Activated CD4-positive, alpha-beta T cell treated with anti-CD3 and anti-CD28 coated beads for 36 hours (primary cell): ENCODE data around the gene PTPN6. TPM values are rescaled to one million over a fixed set of nuclear protein-coding genes. Genes with fewer than 3 reads are reported as not detected.
"Not testable (repeated sequence)": the region's sequence is repeated elsewhere in the genome, so short reads cannot be mapped to it uniquely, and the experiment has no call there.

Experiments used
- ATAC-seq: fragments of 200-7000 bp; cut with Tn5 transposase; one replicate; pipeline ENCODE4 v1.10.0; 2021; ENCODE audit warnings: mild to moderate bottlenecking, moderate library complexity
- CTCF ChIA-PET: fragments of 350-600 bp; sonication (Branson Sonifier 250); formaldehyde crosslinking; loops from one replicate; lab custom pipeline; 2021; ENCODE audit warnings: antibody characterized with exemption; lab: Charles Lee
- POLR2A ChIA-PET: fragments of 350-600 bp; sonication (Branson Sonifier 250); formaldehyde crosslinking; loops from one replicate; lab custom pipeline; 2021; ENCODE audit warnings: antibody characterized with exemption, inconsistent platforms; lab: Charles Lee
- DNase-seq: peaks from one replicate; pipeline ENCODE4 v3.0.0-alpha.2; 2020
- H3K27ac Mint-ChIP-seq: one replicate; pipeline ENCODE4 v1.8.0; 2021; ENCODE audit warnings: mixed read lengths
- H3K27me3 Mint-ChIP-seq: one replicate; pipeline ENCODE4 v1.8.0; 2021; ENCODE audit warnings: mixed read lengths
- H3K36me3 Mint-ChIP-seq: one replicate; pipeline ENCODE4 v1.8.0; 2021; ENCODE audit warnings: low read depth, mixed read lengths
- H3K4me1 Mint-ChIP-seq: one replicate; pipeline ENCODE4 v1.8.0; 2021; ENCODE audit warnings: mixed read lengths
- H3K4me3 Mint-ChIP-seq: one replicate; pipeline ENCODE4 v1.8.0; 2021; ENCODE audit warnings: mild to moderate bottlenecking, moderate library complexity, mixed read lengths
- H3K9me3 Mint-ChIP-seq: one replicate; pipeline ENCODE4 v1.8.0; 2021; ENCODE audit warnings: low read depth, mixed read lengths
- intact Hi-C, 2 experiments: fragments of 100-400 bp; cut with DNase I in 1 of 2; cut with micrococcal nuclease in 1 of 2; formaldehyde crosslinking; loops; one replicate each; pipeline versions ENCODE4 v1.14.2 to v1.15.1; 2022 to 2024; cut with DNase I, micrococcal nuclease
- total RNA-seq, 2 experiments: library from RNA; stranded (reverse); gene quantifications; one replicate each; pipeline ENCODE4 v1.2.3, GENCODE V29; 2021

Gene PTPN6
- total RNA-seq, result 100 to 1,000 TPM; 335 to 483 TPM

DNA sequence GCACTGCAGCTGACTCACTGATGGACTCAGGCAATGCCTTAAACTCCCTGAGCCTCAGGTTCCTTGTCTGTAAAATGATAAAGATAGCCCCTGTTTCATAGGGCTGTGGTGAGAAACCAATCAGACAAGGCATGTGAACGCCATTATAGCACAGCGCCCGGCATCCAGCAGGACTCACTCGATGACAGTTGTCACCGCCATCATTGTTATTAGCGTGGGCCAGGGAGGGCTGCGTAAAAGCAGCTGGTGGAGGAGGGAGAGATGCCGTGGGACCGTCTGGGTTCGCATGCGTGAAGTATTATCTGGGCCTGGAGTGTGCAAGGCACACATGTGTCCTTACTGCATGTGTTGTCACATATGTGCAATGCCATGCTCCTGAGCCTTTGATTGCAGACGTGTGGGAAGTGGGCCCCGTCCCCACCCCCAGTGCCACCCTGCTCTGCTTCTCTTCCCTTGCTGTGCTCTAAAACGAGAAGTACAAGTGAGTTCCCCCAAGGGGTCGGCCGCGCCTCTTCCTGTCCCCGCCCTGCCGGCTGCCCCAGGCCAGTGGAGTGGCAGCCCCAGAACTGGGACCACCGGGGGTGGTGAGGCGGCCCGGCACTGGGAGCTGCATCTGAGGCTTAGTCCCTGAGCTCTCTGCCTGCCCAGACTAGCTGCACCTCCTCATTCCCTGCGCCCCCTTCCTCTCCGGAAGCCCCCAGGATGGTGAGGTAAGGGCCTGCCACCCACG is at the start of gene PTPN6:
Gene PTPN6, plus strand, starts transcription at position 546 of the 730 bp plus-strand sequence. Its CDS starts 157 bp downstream, at position 703.
- intact Hi-C loops, result loop anchor here (5.0 to 10.0 kb wide), 3 partner anchors 344 to 984 kb away; partner anchors contain the start of genes CHD4 (in 1 of the 2), GAPDH (in 1 of the 2) and SLC2A3 (in 1 of the 2)
- CTCF ChIA-PET, result interaction anchor here (0.6 to 11.3 kb wide), 4 partner anchors 11 to 40 kb away, joined by 3 to 237 read pairs (median 8); no protein-coding TSS in a partner anchor
- Mint-ChIP-seq H3K36me3 (peaks cover 48% of the 10 kb centered on the region), H3K9me3 (no peaks in the 10 kb centered on the region), H3K27ac (peak within 1 kb of the TSS; percentile 97), H3K4me1 (peaks cover 66% of the 10 kb centered on the region), H3K27me3 (no peaks in the 10 kb centered on the region), H3K4me3 (peak within 1 kb of the TSS; percentile 95)
- DNase-seq (peak; percentile 78), ATAC-seq (peak; percentile 27)
- POLR2A ChIA-PET, result interaction anchor here (0.6 to 0.8 kb wide), 2 partner anchors 11 to 79 kb away, joined by 3 read pairs; no protein-coding TSS in a partner anchor

DNA sequence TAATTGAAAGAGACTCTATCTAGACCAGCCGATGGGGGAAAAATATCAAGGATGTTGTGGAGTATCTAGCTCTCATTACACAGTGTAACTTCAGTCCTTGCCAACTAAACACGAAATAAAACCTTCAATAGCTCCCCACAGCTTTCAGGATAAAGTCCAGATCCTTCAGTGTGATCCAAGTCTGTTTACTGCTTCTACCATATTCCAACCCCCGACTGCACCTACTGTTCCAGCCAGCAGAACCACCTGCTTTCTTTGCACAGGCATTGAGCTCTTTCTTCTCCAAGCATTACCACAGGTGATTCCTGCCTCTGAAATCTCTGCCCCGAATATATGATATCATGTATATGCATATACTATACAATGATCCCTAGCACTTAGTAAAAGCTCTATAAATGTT is 48.7 kb upstream of the PTPN6 start:
- Mint-ChIP-seq H3K9me3 (no peaks in the 10 kb centered on the region), H3K36me3 (no peaks in the 10 kb centered on the region), H3K27me3 (no peaks in the 10 kb centered on the region), H3K4me3 (no peak overlapping the region), H3K4me1 (peaks cover 16% of the 10 kb centered on the region), H3K27ac (no peak overlapping the region)
- DNase-seq, result no peak
- ChIA-PET POLR2A (no interaction called here), CTCF (interaction anchor here (0.6 to 1.6 kb wide), 4 partner anchors 11 to 33 kb away, joined by 3 to 6 read pairs (median 6); partner anchors contain the start of gene SPSB2)
- ATAC-seq, result no peak
- intact Hi-C loops, result loop anchor here in 1 of 2 experiments (5.0 kb wide), 1 partner anchor 35 kb away; the partner anchor contains the start of gene TPI1

DNA sequence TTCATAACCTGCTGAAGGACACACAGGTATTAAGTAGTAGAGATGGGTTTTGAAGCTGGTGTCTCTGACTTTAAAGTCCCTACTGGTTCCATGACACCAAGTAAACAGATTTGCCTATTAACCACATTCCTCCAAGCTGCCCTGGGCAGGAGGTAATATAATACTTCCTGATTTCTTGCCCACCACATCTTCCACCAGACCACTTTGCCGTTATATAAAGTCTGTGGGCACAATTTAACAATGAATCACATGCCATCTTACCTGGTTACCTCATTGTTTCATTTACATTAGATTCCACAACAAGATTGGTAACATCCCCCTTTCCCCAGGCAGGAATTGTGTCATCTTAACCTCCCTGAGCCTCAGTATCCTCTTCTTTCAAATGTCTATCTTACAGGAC is 47.4 kb upstream of the PTPN6 start:
- H3K27ac Mint-ChIP-seq, result no peak overlapping the region
- no peaks in the 10 kb centered on the region for H3K36me3 Mint-ChIP-seq
- no peak for ATAC-seq
- no peak for DNase-seq
- H3K27me3 Mint-ChIP-seq, result no peaks in the 10 kb centered on the region
- CTCF ChIA-PET, result interaction anchor here (0.7 to 3.8 kb wide), 3 partner anchors 12 to 736 kb away, joined by 3 to 23 read pairs (median 6); partner anchors contain the start of gene SPSB2
- H3K9me3 Mint-ChIP-seq, result no peaks in the 10 kb centered on the region
- POLR2A ChIA-PET, result no interaction called here
- H3K4me3 Mint-ChIP-seq, result no peak overlapping the region
- H3K4me1 Mint-ChIP-seq, result peaks cover 16% of the 10 kb centered on the region
- intact Hi-C loops, result loop anchor here (1.0 to 5.0 kb wide), 9 partner anchors 12 to 286 kb away; partner anchors contain the start of genes USP5 (in 2 of the 2), COPS7A (in 1 of the 2), EMG1 (in 1 of the 2) and LPCAT3 (in 1 of the 2)

DNA sequence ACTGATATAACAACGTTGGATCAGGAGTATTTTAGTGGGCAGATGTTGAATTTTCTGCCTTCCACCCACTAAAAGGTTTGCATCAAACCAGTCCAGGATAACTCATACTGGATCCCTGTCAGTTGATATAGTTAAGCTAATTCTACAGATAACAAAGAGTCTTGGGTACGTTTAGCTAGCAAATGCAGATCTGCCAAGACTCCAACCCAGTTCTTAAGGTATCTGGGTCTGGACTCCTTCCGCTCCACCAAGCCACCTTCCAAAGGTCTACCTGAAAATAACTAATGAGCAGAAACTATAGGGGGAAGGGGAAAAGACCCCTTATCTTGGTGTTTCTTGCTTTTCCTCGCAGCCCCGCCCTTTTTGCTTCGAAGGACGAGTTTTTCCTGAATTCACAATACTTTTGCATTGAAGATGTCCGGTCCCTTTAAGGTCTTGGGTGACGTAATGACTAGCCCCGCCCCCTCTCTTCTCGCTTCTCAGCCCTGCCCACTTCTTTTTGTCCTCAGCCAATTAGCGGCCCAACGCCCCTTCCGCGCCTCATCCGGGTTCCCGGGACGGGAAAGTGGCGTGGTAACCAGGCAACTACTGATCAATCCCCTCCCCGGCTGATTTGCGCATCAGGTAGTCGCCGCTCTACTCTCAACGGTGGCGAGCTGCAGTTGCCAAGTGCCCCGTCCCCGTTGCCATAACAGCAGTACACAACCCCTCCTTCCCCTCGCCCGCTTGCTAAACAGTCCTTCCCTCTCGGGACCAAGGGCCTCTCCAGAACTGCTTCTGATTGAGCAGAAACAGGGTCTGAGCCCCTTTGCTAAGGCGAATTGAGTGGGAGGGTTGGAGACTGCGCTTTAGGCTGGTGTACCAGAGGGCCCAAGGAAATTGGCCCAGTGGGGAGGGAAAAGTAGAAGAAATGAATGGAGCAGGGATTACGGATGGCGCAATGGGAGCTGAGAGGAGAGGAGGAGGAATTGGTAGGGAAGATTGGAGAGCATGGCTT is 46.6 kb upstream of the PTPN6 start, which contains the start of gene LRRC23:
Gene LRRC23, plus strand, starts transcription at position 543 of the 997 bp plus-strand sequence. CDS start 812 bp downstream, outside the sequence.
- Mint-ChIP-seq H3K27me3 (no peaks in the 10 kb centered on the region), H3K36me3 (no peaks in the 10 kb centered on the region), H3K4me3 (no peak within 1 kb of the TSS), H3K4me1 (peaks cover 14% of the 10 kb centered on the region), H3K27ac (no peak within 1 kb of the TSS), H3K9me3 (no peaks in the 10 kb centered on the region)
- ChIA-PET POLR2A (interaction anchor here (0.7 to 1.6 kb wide), 3 partner anchors 32 to 39 kb away, joined by 4 to 6 read pairs (median 4); partner anchors contain the start of genes C12orf57, RNU7-1, SPSB2 and TPI1), CTCF (interaction anchor here (0.7 to 3.8 kb wide), 7 partner anchors 13 to 737 kb away, joined by 3 to 23 read pairs (median 3); partner anchors contain the start of gene SPSB2)
- ATAC-seq (peak; percentile 97), DNase-seq (peak; percentile 99)
- intact Hi-C loops, result loop anchor here (1.0 to 5.0 kb wide), 9 partner anchors 13 to 285 kb away; partner anchors contain the start of genes USP5 (in 2 of the 2), COPS7A (in 1 of the 2), EMG1 (in 1 of the 2) and LPCAT3 (in 1 of the 2)

DNA sequence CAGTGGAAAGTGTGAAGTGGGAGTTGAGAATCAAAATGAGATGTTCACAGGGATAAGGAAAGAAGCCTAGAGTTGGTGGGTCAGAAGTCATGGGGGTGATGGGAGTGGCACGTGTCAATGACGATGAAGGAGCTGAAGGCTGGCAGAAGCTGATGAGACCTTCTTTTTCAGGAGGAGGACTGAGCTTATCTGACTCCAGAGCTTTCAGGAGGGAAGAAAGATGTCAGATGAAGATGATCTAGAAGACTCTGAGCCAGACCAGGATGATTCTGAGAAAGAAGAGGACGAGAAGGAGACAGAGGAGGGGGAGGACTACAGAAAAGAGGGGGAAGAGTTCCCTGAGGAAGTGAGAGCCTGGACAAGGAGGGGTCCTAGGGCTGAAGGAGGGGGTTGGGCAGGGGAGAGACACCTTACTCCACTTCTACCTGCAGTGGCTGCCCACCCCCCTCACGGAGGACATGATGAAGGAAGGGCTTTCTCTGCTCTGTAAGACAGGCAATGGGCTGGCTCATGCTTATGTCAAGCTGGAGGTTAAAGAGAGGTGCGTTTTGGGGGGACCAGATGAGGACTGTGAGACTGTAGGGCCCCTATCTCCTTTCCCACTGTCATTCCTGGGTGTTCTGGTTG is 45.6 kb upstream of the PTPN6 start:
- DNase-seq (no peak), ATAC-seq (no peak)
- H3K36me3 Mint-ChIP-seq, result no peaks in the 10 kb centered on the region
- H3K9me3 Mint-ChIP-seq, result no peaks in the 10 kb centered on the region
- POLR2A ChIA-PET, result interaction anchor here (0.7 to 1.6 kb wide), 3 partner anchors 33 to 38 kb away, joined by 4 to 6 read pairs (median 4); partner anchors contain the start of genes C12orf57, RNU7-1, SPSB2 and TPI1
- H3K27ac Mint-ChIP-seq, result no peak overlapping the region
- H3K4me1 Mint-ChIP-seq, result peaks cover 4% of the 10 kb centered on the region
- no peaks in the 10 kb centered on the region for H3K27me3 Mint-ChIP-seq
- intact Hi-C loops, result loop anchor here in 1 of 2 experiments (2.0 kb wide), 1 partner anchor 31 kb away; no protein-coding TSS in a partner anchor
- no peak overlapping the region for H3K4me3 Mint-ChIP-seq
- CTCF ChIA-PET, result interaction anchor here (0.6 to 3.8 kb wide), 8 partner anchors 9 to 188 kb away, joined by 3 to 23 read pairs (median 3); partner anchors contain the start of genes CDCA3, ENO2 and SPSB2

DNA sequence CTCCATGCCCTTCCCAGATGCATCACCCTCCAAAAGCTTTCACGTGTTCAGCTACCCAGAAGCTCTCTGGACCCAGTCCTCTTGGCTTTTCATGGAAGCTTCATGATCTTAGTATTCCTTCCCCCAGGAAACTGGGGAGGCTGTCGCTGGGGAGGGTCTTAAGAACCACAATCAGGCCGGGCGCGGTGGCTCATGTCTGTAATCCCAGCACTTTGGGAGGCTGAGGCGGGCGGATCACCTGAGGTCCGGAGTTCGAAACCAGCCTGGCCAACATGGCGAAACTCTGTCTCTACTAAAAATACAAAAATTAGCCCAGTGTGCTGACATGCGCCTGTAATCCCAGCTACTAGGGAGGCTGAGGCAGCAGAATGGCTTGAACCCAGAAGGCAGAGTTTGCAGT is 43.0 kb upstream of the PTPN6 start:
- ATAC-seq, H3K4me3 Mint-ChIP-seq, intact Hi-C loops, H3K4me1 Mint-ChIP-seq, H3K27me3 Mint-ChIP-seq, H3K36me3 Mint-ChIP-seq, H3K27ac Mint-ChIP-seq, DNase-seq, H3K9me3 Mint-ChIP-seq: not testable (repeated sequence)
- ChIA-PET CTCF (interaction anchor here (0.7 to 1.4 kb wide), 4 partner anchors 21 to 118 kb away, joined by 3 to 4 read pairs (median 4); partner anchors contain the start of gene LPCAT3), POLR2A (interaction anchor here (0.6 to 0.7 kb wide), 2 partner anchors 408 to 436 kb away, joined by 3 read pairs; no protein-coding TSS in a partner anchor)

DNA sequence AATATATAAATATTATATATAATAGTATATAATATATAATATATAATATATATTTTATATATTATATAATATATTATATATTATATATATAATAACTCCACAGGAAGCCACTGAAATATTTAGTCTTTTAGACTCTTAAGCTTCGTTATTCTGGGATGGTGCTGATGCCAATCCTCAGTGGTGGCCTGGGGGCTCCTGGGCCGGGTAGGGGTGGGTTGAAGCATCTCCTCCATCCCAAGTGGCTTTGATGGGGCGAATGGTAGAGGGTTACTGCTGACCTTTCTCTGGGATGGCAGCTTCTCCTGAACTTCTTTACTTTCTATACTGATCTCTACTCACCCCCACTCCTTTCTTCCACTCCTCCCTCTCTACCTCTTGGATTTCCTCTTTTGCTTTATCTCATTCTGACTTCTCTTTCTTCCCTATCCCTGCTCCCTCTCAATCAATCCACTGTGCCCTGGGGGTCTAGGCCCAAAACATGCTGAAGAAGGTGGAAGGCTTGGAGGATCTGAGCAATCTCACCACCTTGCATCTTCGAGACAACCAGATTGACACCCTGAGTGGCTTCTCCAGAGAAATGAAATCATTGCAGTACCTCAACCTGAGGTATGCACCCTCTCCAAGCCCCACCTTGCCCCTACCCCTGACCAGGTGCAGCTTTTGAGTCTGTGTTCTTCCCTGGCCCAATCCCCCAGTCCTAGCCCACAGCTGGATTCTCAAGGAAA is 41.6 kb upstream of the PTPN6 start:
- H3K4me3 Mint-ChIP-seq, result no peak overlapping the region
- ChIA-PET POLR2A (no interaction called here), CTCF (interaction anchor here (0.6 to 1.9 kb wide), 5 partner anchors 28 to 425 kb away, joined by 4 to 5 read pairs (median 4); no protein-coding TSS in a partner anchor)
- peaks cover 14% of the 10 kb centered on the region for H3K4me1 Mint-ChIP-seq
- no peak overlapping the region for H3K27ac Mint-ChIP-seq
- no peaks in the 10 kb centered on the region for H3K27me3 Mint-ChIP-seq
- no peaks in the 10 kb centered on the region for H3K36me3 Mint-ChIP-seq
- no peak for DNase-seq
- H3K9me3 Mint-ChIP-seq, result no peaks in the 10 kb centered on the region
- intact Hi-C loops, result no loop called here
- ATAC-seq, result no peak

DNA sequence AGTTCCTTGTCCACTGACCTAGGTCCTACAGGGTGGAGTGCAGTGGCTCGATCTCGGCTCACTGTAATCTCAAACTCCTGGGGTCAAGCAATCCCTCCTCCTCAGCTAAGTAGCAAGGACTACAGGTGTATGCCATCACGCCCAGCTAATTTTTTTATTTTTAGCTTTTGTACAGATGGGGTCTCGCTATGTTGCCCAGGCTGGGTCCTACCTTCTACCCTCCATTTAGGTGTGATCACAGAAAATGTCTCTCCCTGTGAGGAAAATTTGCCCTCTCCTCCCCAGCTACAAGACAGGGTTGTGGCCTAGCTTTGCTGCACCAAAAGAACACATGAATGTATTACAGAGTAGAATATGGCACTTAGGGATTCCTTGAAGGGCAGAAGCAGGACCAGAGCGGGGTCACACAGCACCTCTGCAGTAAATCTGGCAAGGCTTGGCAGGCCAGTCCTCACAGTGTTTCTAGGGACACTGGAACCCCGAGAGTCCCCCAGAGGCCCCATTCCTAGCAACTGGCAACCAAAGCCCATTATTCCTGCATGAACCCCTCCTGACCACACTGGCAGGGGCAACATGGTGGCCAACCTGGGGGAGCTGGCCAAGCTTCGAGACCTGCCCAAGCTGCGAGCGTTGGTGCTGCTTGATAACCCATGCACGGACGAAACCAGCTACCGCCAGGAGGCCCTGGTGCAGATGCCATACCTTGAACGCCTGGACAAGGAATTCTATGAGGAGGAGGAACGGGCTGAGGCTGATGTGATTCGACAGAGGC is 38.8 kb upstream of the PTPN6 start:
- H3K27ac Mint-ChIP-seq, result no peak overlapping the region
- POLR2A ChIA-PET, result interaction anchor here (1.0 kb wide), 1 partner anchor 31 kb away, joined by 3 read pairs; the partner anchor contains the start of genes C12orf57 and RNU7-1
- no peaks in the 10 kb centered on the region for H3K27me3 Mint-ChIP-seq
- intact Hi-C loops, result no loop called here
- H3K4me3 Mint-ChIP-seq, result no peak overlapping the region
- peaks cover 33% of the 10 kb centered on the region for H3K4me1 Mint-ChIP-seq
- no peaks in the 10 kb centered on the region for H3K9me3 Mint-ChIP-seq
- CTCF ChIA-PET, result interaction anchor here (0.6 to 1.6 kb wide), 10 partner anchors 10 to 349 kb away, joined by 3 to 7 read pairs (median 3); partner anchors contain the start of gene USP5
- DNase-seq, result no peak
- peaks cover 23% of the 10 kb centered on the region for H3K36me3 Mint-ChIP-seq
- ATAC-seq, result no peak
